Stimulated activated CD4-positive, alpha-beta T cell treated with anti-CD3 and anti-CD28 coated beads, Interleukin-1b, Interleukin-23, amount 100 ng/mL, for 48 hours (primary cell): Measurements from ENCODE around the gene PDE8B.
"Not testable (repeated sequence)": the region's sequence is repeated elsewhere in the genome, so short reads cannot be mapped to it uniquely, and the experiment has no call there.

Experiments used
- DNase-seq: peaks from one replicate; pipeline ENCODE4 v3.0.0-alpha.2; 2020

PDE8B gene

GRCh38 chr5:77368367-77368766, 157.9 kb downstream of the PDE8B start:
- no peak for DNase-seq

DNA sequence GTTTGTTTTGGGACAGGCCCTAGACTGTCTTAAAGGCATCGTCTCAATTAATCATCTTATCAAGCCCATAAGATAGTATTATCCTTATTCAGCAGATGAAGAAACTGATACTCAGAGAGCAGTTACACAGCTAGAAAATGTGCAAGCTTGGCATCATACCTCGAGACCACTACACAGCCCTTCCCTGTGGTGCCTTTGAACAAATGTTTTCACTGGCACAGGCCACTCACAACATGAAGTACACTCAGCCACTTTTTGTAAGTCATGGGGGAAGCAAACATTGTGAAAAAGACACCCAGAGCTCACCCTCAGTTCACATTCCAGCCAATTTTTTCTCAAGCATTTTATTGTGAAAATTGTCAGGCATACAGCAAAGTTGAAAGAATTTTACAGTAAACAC, 159.1 kb downstream of the PDE8B start:
- DNase-seq, result no peak

GRCh38 chr5:77374686-77375085, 164.2 kb downstream of the PDE8B start:
- no peak for DNase-seq

- DNase-seq, result no peak
Measured at GRCh38 chr5:77376609-77377300, 166.3 kb downstream of the PDE8B start.

DNA sequence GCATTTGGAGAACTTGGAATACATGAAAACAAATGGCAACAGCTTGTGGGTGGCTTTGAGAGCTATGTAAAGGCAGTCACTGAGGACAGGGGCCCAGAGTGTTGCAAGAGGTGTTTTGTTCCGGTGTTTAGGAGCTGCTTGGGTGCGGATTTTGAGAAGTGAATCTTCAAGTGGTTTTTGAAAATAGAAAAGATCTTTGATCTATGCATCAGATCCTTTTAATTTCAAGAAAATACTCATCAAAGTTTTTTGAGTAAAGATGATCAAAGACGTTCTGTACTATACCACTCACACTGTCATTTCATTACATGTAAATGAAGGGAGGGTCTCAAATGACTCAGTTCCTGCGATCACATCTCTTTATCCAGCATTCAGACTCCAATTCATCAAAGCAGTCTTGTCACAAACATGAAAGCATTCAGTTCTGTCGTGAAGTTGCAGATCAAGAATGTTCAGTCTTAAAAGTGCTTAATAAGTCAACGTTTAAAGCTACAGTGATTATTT, 169.1 kb downstream of the PDE8B start:
- DNase-seq, result peak; percentile 75

DNA sequence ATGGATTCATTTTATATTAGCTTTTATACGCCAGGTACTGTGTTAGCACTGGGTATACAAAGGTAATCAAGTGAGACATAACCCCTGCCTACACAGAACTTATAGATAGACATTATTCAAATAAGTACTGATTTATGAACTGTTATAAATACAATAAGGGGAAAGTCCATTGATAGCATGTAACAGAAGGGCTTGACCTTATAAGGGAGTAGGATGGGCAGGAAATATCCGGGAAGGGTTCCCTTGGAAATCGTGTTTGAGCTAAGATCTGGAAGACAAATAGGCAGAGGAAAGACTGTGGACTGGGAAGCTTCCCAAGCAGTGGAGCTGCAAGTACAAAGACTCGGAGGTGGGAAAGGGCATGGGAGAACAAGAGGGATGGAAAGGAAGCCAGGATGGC, 170.2 kb downstream of the PDE8B start:
- no peak for DNase-seq

GRCh38 chr5:77383336-77383735, 172.9 kb downstream of the PDE8B start:
- not testable (repeated sequence) for DNase-seq

- not testable (repeated sequence) for DNase-seq
Measured at GRCh38 chr5:77386340-77386739, 175.9 kb downstream of the PDE8B start.

DNA sequence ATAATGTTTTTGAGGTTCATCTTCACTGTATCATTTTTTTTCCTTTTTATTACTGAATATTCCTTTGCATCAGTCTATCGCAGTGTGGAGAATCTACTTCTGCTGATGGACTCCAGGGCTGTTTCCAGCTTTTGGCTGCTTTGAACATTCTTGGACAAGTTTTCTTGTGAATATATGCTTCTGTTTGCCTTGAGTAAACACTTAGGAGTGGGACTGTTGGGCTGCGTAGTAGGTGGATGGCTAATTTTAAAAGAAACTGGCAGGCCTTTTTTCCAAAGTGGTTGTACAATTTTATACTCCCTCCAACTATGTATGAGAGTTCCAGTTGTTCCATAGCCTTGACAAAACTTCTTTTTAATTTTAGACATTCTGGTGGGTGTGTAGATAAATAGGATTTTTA, 179.3 kb downstream of the PDE8B start:
- no peak for DNase-seq

- DNase-seq, result no peak
Measured at GRCh38 chr5:77390221-77390620, 179.7 kb downstream of the PDE8B start.

GRCh38 chr5:77390795-77391194, 180.3 kb downstream of the PDE8B start:
- no peak for DNase-seq

DNA sequence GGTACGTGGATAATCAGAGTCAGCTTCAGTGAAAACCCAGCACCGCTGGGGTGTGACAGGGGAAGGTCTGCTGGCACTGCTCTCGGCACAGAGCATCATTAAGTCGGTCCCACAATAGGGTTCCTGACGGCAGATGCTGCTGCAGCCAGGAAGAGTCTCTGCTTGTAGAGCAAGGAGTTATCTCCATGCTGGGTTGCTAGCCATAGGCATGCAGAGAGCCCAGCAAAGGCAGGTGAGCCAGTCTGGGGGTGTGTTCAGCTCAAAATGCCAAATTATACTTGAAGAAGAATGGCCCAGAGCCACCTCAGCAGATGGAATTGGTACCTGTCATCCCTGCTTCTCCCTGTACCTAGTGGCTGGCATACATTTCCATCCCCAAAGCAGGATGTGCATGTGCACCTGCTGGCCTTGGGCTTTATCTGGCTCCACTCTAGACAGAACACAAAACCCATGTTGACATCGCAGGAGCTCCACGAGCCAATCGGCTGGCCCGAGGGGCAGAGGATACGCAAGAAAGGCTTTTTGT, 180.8 kb downstream of the PDE8B start:
- no peak for DNase-seq

DNA sequence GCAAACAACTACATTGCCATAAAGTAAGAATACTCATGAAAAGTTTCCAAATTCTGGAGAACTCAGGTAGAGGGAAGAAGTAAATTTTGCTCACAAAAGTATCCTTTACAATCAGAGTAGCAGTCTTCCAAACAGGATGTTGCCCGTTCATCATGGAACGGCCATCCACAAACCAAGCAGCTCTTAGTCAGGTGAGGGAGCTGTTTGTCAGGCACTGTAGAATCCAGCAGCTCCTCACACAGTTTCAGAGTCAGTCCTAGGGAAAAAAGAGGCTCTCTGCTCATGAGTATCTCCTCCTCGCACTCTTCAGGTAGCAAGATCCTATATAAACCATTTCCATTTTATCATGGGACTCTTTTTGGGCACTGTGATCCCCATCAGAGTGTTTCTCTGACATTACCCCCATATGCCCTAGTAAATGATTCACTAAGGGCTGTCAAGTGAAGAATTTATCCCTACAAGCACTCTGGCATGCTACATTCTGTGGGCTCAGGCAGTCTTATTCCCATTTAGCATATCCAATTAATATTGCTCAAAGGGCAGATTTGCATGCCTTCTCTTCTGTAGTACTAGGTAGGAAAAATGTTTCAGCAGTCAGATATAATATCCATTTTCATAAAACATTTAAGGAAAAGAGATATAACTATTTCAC, 183.7 kb downstream of the PDE8B start:
- no peak for DNase-seq

- no peak for DNase-seq
Measured at GRCh38 chr5:77396017-77396416, 185.5 kb downstream of the PDE8B start.

- DNase-seq, result no peak
Measured at GRCh38 chr5:77397686-77398292, 187.3 kb downstream of the PDE8B start.

GRCh38 chr5:77398458-77398857, 188.0 kb downstream of the PDE8B start:
- no peak for DNase-seq

DNA sequence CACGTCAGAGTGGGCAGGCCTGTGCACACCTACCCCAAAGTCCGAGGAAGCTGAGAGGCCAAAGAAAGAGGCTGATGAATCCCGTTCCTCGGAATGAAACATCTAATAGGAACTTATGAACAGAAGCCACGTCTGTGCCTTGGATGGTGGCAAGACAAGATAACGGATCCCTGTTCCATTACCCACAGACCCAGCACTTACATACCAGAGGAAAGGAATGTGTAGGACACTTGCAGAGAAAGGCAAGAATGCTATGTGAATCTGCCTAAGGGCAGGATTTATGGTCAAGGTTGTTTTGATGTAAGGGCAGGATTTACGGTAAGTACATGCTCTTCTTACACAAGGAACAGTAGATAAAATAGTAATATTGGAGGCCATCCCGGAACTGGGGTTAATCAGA, 188.4 kb downstream of the PDE8B start:
- no peak for DNase-seq

DNA sequence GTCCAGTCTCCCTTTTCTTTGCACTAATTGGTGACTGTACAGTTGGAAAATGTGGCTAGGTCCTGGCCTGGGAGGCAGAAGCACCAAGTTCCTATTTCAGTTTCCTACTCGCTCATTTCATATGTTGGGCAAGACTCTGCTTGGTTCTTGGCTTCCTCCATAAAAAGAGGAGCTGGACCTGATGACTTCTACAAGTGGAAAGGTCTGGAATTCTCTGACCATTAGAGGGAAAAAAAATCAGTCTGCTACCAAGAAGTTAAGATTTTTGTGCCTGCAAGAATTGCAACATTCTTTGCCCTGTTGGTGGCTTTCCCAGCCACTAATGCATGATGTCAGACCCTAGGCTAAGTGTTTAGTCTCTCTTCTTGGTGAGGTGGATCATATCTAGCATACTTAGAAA, 190.2 kb downstream of the PDE8B start:
- no peak for DNase-seq

DNA sequence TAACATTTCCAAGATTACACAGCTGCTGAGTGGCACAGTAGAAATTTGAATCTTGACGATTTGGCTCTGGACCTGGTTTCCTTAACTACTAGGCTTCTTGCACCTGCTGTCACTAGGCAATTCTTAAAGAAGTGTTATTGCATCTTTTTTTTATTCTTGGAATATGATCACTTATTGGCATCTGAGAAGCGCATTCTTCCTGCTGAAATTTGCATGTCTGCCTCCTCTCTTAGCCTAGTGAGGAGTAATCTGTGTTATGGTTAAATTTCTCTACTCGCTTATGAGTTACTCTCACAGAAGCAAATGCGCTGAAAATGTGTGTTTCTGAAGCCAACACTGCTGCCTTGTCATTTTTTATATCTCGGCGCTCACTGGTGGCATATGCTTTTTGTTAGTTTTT, 192.3 kb downstream of the PDE8B start:
- no peak for DNase-seq

- no peak for DNase-seq
Measured at GRCh38 chr5:77407152-77407551, 196.7 kb downstream of the PDE8B start.

DNA sequence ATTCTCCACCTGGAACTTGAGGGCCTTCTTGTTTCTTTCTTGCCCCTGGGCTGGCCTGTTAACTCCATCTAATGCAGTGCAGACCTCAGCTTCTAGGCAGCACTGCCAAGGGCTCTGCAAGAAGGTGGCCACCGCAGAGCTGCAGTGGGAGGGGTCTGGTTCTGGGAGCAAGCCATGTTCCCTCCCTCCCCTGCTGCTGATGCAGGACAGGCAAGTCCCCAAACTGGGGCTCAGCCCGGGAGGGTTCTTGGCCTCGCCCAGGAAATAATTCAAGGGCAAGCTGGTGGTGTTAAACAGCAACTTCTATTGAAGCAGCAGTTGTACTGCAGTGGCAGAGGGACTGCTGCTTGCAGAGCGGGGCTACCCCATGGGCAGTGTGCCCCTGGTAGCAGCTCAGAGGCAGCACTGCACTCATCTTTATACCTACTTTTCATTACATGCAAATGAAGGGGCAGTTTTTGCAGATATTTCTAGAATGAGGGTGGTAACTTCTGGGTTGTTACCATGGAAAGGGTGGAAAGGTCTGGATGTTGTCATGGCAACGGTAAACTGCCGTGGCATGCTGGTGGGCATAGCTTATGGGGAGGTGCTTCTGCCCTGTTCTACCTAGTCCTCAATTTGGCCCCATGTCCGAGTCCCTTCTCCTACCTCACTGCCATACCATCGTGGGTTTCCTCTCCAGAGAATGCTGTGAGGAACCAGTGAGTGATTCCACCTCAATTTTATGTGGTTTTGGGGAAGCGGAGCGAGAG, 199.6 kb downstream of the PDE8B start:
- DNase-seq, result no peak

DNA sequence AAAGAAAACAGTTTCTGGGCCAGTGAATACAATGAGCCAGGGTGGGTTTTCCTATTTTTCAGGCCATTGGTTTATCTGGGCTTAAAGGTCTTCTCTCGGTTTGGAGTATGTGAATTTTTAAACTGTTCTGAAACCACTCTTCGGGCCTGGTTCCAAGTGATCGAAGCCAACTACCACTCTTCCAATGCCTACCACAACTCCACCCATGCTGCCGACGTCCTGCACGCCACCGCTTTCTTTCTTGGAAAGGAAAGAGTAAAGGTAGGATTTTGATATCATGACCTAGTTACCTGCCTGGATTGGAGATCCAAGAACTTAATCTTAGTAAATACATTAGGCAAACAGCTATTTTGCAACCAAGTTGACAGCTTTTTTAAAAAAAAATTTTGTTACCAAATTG, 202.6 kb downstream of the PDE8B start:
- DNase-seq, result no peak

DNA sequence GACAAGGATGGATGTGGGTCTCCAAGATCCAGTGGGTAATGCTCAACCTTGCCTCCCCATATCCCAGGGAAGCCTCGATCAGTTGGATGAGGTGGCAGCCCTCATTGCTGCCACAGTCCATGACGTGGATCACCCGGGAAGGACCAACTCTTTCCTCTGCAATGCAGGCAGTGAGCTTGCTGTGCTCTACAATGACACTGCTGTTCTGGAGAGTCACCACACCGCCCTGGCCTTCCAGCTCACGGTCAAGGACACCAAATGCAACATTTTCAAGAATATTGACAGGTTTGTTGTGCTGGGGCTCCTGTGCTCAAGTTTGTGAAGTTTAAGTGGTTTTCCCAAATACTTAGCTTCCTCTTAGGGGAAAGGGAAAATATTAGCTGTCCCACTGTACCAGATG, 207.7 kb downstream of the PDE8B start:
- no peak for DNase-seq
